Vagina (tissue), 2 donors: ENCODE data around the gene FADS2. TPM values are rescaled to one million over a fixed set of nuclear protein-coding genes. Genes with fewer than 3 reads are reported as not detected.

Source experiments
- DNase-seq, 2 donors: peaks; one replicate each; pipeline ENCODE4 v3.0.0-alpha.2; 2017; ENCODE audit errors: extremely low spot score in 2 of 2
- H3K27ac ChIP-seq: fragments of 200-600 bp; sonication (generic); one replicate; pipeline ENCODE4 v1.5.1; 2019
- H3K27me3 ChIP-seq: fragments of 200-600 bp; sonication (generic); one replicate; pipeline ENCODE4 v1.5.1; 2019
- H3K36me3 ChIP-seq, 2 donors: fragments of 200-600 bp; sonication (generic); one replicate each; pipeline ENCODE4 v1.5.1; 2017 to 2019
- H3K4me1 ChIP-seq: fragments of 200-600 bp; sonication (generic); one replicate; pipeline ENCODE4 v1.5.1; 2019
- H3K4me3 ChIP-seq, 2 donors: fragments of 200-600 bp; sonication (generic); 1 replicate in 1 of 2; 2 replicates in 1 of 2; pipeline ENCODE4 v1.5.1; 2016 to 2019
- H3K9me3 ChIP-seq: fragments of 200-600 bp; sonication (generic); one replicate; pipeline ENCODE4 v1.5.1; 2019
- POLR2A ChIP-seq, 2 donors: fragments of 450-650 bp; IDR thresholded peaks; one replicate each; pipeline ENCODE4 v1.6.1; 2017; ENCODE audit warnings: antibody characterized with exemption in 2 of 2, mild to moderate bottlenecking in 2 of 2, moderate library complexity in 2 of 2
- POLR2AphosphoS5 ChIP-seq, 2 donors: sonication (generic); formaldehyde crosslinking; IDR thresholded peaks; one replicate each; pipeline ENCODE4 v1.9.0; 2017; ENCODE audit warnings: antibody characterized with exemption in 2 of 2, mild to moderate bottlenecking in 2 of 2, low read depth in 1 of 2; ENCODE audit not compliant: insufficient read depth in 1 of 2
- intact Hi-C: fragments of 100-400 bp; cut with DNase I; formaldehyde crosslinking; loops from one replicate; pipeline ENCODE4 v1.15.1; 2023
- total RNA-seq: library from RNA; depleted of rRNA; stranded (reverse); fragments of >200 nt; gene quantifications from one replicate; pipeline ENCODE4 v1.2.3, GENCODE V29; 2016
- TF ChIP-seq, protein P1 (sequence below), 3 experiments: fragments of 450-650 bp in 2 of 3; fragments of 200-600 bp in 1 of 3; sonication (generic) in 1 of 3; IDR thresholded peaks; one replicate each; pipeline ENCODE4 v1.5.1; 2017 to 2019; ENCODE audit warnings: antibody characterized with exemption in 3 of 3, mild to moderate bottlenecking in 2 of 3, moderate library complexity in 2 of 3

FADS2 gene
- total RNA-seq, 1 donor from 2014 or later: 25.5 TPM

- intact Hi-C loops: no loop called here
- Histone ChIP-seq H3K4me3 (peak overlapping the region; percentile 65 to 66), H3K4me1 (peaks cover 44% of the 10 kb centered on the region), H3K36me3 (no peaks in the 10 kb centered on the region), H3K9me3 (no peaks in the 10 kb centered on the region), H3K27ac (peak overlapping the region; percentile 78), H3K27me3 (no peaks in the 10 kb centered on the region)
- DNase-seq: no peak
- TF ChIP-seq, protein P1, sequence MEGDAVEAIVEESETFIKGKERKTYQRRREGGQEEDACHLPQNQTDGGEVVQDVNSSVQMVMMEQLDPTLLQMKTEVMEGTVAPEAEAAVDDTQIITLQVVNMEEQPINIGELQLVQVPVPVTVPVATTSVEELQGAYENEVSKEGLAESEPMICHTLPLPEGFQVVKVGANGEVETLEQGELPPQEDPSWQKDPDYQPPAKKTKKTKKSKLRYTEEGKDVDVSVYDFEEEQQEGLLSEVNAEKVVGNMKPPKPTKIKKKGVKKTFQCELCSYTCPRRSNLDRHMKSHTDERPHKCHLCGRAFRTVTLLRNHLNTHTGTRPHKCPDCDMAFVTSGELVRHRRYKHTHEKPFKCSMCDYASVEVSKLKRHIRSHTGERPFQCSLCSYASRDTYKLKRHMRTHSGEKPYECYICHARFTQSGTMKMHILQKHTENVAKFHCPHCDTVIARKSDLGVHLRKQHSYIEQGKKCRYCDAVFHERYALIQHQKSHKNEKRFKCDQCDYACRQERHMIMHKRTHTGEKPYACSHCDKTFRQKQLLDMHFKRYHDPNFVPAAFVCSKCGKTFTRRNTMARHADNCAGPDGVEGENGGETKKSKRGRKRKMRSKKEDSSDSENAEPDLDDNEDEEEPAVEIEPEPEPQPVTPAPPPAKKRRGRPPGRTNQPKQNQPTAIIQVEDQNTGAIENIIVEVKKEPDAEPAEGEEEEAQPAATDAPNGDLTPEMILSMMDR (IDR thresholded peaks at IDR 0.05): no peak
- no peak for TF ChIP-seq POLR2AphosphoS5 (IDR thresholded peaks at IDR 0.05; ENCODE audit: insufficient read depth in 1 of 2, low read depth in 1 of 2)
Observed at GRCh38 chr11:61826930-61827570, 1.1 kb upstream of the FADS2 start.

GRCh38 chr11:61828379-61828628 lies 204 bp downstream of the FADS2 start:
- TF ChIP-seq POLR2AphosphoS5 (IDR thresholded peaks at IDR 0.05; ENCODE audit: insufficient read depth in 1 of 2, low read depth in 1 of 2) (no peak), POLR2A (IDR thresholded peaks at IDR 0.05) (no peak)
- TF ChIP-seq, protein P1 (IDR thresholded peaks at IDR 0.05): no peak
- no peak for DNase-seq
- peak overlapping the region; percentile 78 for H3K27ac ChIP-seq
- no peaks in the 10 kb centered on the region for H3K9me3 ChIP-seq
- peak overlapping the region; percentile 65 to 66 for H3K4me3 ChIP-seq
- no peaks in the 10 kb centered on the region for H3K36me3 ChIP-seq
- no peaks in the 10 kb centered on the region for H3K27me3 ChIP-seq
- H3K4me1 ChIP-seq: peaks cover 46% of the 10 kb centered on the region
- intact Hi-C loops: no loop called here

GRCh38 chr11:61828629-61829407 lies 718 bp downstream of the FADS2 start:
- TF ChIP-seq POLR2A (IDR thresholded peaks at IDR 0.05) (no peak), POLR2AphosphoS5 (IDR thresholded peaks at IDR 0.05; ENCODE audit: insufficient read depth in 1 of 2, low read depth in 1 of 2) (peak in 1 of 2 donors; percentile 12)
- TF ChIP-seq, protein P1 (IDR thresholded peaks at IDR 0.05): peak in 1 of 3 experiments; percentile 42
- peak overlapping the region; percentile 78 for H3K27ac ChIP-seq
- intact Hi-C loops: no loop called here
- peaks cover 49% of the 10 kb centered on the region for H3K4me1 ChIP-seq
- no peaks in the 10 kb centered on the region for H3K9me3 ChIP-seq
- no peaks in the 10 kb centered on the region for H3K36me3 ChIP-seq
- H3K4me3 ChIP-seq: peak overlapping the region; percentile 65 to 66
- DNase-seq: no peak
- H3K27me3 ChIP-seq: no peaks in the 10 kb centered on the region

DNA sequence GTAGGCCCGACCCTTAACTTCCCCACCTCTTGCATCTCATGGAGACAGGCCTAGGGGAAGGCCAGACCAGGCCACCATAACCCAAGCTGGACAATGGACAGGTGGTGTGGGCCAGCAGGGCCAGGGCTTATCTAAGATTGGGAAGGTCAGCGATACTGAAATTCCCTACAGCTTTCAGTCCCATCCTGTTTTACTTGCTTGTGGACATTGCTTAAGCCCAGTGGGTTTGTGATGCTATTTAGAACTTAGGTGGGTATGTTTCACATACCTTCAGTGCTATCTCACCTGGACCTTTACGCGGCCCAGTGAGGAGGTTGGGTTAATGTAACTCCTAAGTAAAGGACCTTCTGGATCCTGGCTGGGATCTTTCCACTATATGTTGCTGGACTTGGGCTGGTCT lies 1.7 kb downstream of the FADS2 start:
- H3K4me1 ChIP-seq: peaks cover 59% of the 10 kb centered on the region
- peak overlapping the region; percentile 65 to 66 for H3K4me3 ChIP-seq
- intact Hi-C loops: no loop called here
- H3K27me3 ChIP-seq: no peaks in the 10 kb centered on the region
- no peaks in the 10 kb centered on the region for H3K9me3 ChIP-seq
- H3K27ac ChIP-seq: peak overlapping the region; percentile 78
- no peaks in the 10 kb centered on the region for H3K36me3 ChIP-seq
- no peak for DNase-seq
- TF ChIP-seq, protein P1 (IDR thresholded peaks at IDR 0.05): no peak
- no peak for TF ChIP-seq POLR2AphosphoS5 (IDR thresholded peaks at IDR 0.05; ENCODE audit: insufficient read depth in 1 of 2, low read depth in 1 of 2)
- TF ChIP-seq POLR2A (IDR thresholded peaks at IDR 0.05): no peak
